Central memory CD8-positive, alpha-beta T cell (primary cell): ENCODE data around the gene NDUFA13.

ENCODE experiments used
- ATAC-seq: fragments of 150-1000 bp; cut with Tn5 transposase; replicated peaks from 2 replicates; pipeline ENCODE4 v1.10.0; 2022; ENCODE audit warnings: mild to moderate bottlenecking, moderate FRiP score, moderate number of reproducible peaks; ENCODE audit not compliant: poor library complexity, severe bottlenecking; ENCODE audit errors: extremely low read depth
- DNase-seq, 2 donors: peaks; one replicate each; pipeline ENCODE4 v3.0.0; 2021; ENCODE audit warnings: low spot score in 2 of 2
- H3K27ac Mint-ChIP-seq: one replicate; pipeline ENCODE4 v1.8.0; 2022; ENCODE audit warnings: low read depth, mild to moderate bottlenecking, moderate library complexity, mixed read lengths
- H3K27me3 Mint-ChIP-seq: one replicate; pipeline ENCODE4 v1.8.0; 2022; ENCODE audit warnings: mixed read lengths
- H3K36me3 Mint-ChIP-seq: one replicate; pipeline ENCODE4 v1.8.0; 2022; ENCODE audit warnings: mild to moderate bottlenecking, moderate library complexity, mixed read lengths; ENCODE audit not compliant: insufficient read depth
- H3K4me1 Mint-ChIP-seq: one replicate; pipeline ENCODE4 v1.8.0; 2022; ENCODE audit warnings: mixed read lengths
- H3K4me3 Mint-ChIP-seq: one replicate; pipeline ENCODE4 v1.8.0; 2022; ENCODE audit warnings: mild to moderate bottlenecking, moderate library complexity, mixed read lengths
- H3K9me3 Mint-ChIP-seq: one replicate; pipeline ENCODE4 v1.8.0; 2022; ENCODE audit warnings: mixed read lengths

The NDUFA13 gene

DNA sequence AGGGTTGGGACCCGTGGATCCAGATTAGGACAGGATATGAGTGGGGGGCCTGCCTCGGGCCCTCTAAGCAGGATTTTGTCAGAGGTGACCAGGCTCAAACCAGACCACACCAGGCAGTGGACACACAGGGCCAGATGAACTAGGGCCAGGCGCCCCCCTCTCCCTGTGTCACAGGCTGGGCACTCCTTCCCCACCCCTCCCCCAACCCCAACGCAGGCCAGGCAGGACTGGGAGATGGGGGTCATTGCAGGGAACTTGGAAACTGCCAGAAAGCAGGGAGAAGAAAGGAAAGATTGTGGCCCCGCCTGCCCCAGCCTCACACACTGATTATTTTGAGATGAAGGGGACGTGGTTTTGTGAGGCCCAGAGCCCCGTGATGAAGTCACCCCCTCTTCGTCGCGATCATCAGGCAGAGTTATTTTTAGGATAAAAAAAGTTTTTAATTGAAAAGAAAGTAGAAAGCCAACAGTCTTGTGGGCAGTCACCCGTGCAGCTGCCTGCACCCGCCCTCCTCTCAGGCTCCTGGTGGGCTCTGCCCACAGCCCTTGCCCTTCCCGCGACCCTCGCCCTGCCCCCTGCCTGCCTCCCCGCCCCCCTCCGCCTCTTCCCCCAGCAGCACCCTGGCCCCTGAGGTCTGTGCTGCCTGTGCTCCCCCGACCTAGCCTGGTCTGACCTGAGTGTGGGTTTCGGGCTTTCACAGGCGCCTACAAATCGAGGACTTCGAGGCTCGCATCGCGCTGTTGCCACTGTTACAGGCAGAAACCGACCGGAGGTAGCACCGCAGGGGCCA, 10.8 kb downstream of the NDUFA13 start:
- no peak for DNase-seq
- ATAC-seq: no peak
- peaks cover 27% of the 10 kb centered on the region for H3K36me3 Mint-ChIP-seq
- H3K27me3 Mint-ChIP-seq: no peaks in the 10 kb centered on the region
- no peaks in the 10 kb centered on the region for H3K4me1 Mint-ChIP-seq
- no peaks in the 10 kb centered on the region for H3K9me3 Mint-ChIP-seq
- H3K4me3 Mint-ChIP-seq: no peak overlapping the region
- no peak overlapping the region for H3K27ac Mint-ChIP-seq

DNA sequence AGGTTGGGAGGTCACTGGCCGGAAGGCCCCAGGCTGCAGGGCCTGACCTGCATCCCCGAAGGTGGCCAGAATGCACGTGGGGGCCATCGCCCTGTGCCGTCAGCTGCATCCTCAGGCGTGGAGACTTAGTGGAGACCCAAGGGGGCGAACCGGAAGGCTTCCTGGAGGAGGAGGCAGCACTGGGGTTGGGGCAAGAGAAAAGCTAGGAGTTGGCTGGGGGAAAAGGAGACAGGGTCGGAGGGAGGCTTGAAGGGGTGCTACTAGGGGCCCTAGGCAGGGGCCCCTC, 11.3 kb downstream of the NDUFA13 start:
- Mint-ChIP-seq H3K27ac (no peak overlapping the region), H3K4me3 (no peak overlapping the region), H3K9me3 (no peaks in the 10 kb centered on the region), H3K4me1 (peaks cover 5% of the 10 kb centered on the region), H3K27me3 (no peaks in the 10 kb centered on the region), H3K36me3 (peaks cover 27% of the 10 kb centered on the region)
- ATAC-seq (no peak), DNase-seq (no peak)

DNA sequence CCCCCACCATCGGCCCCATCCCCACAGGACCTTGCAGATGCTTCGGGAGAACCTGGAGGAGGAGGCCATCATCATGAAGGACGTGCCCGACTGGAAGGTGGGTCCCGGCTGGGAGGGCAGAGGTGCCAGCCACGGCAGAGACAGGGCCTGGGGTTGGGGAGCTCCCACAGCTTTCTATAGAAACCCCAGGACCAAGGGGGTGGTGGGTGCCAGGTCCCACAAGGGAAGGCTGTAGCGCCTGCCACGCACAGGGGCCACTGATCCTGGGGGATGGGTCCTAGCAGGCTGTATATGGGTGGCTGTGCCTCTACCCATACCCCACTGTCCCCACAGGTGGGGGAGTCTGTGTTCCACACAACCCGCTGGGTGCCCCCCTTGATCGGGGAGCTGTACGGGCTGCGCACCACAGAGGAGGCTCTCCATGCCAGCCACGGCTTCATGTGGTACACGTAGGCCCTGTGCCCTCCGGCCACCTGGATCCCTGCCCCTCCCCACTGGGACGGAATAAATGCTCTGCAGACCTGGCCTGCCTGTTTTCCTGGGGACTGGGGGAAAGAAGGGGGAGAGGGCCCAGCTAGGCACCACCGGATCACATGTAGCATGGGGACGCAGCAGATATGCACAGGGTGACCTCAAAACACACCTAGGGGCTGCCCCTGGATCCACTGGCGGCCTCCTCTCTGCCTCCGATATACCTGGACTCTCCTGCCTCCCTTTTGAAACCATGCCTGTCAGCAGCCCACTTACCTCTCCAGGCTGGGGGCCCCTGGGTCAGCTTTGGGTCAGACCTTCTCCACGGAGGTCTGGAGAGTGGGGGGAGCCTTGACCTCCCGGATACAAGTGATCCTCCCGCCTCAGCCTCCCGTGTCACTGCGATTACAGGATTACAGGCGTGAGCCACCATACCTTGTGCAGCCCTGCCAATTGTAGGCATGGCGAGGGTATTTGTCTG, 11.9 kb downstream of the NDUFA13 start:
- H3K27ac Mint-ChIP-seq: no peak overlapping the region
- DNase-seq (no peak), ATAC-seq (no peak)
- peaks cover 25% of the 10 kb centered on the region for H3K36me3 Mint-ChIP-seq
- H3K4me1 Mint-ChIP-seq: peaks cover 6% of the 10 kb centered on the region
- no peaks in the 10 kb centered on the region for H3K27me3 Mint-ChIP-seq
- H3K9me3 Mint-ChIP-seq: no peaks in the 10 kb centered on the region
- no peak overlapping the region for H3K4me3 Mint-ChIP-seq

DNA sequence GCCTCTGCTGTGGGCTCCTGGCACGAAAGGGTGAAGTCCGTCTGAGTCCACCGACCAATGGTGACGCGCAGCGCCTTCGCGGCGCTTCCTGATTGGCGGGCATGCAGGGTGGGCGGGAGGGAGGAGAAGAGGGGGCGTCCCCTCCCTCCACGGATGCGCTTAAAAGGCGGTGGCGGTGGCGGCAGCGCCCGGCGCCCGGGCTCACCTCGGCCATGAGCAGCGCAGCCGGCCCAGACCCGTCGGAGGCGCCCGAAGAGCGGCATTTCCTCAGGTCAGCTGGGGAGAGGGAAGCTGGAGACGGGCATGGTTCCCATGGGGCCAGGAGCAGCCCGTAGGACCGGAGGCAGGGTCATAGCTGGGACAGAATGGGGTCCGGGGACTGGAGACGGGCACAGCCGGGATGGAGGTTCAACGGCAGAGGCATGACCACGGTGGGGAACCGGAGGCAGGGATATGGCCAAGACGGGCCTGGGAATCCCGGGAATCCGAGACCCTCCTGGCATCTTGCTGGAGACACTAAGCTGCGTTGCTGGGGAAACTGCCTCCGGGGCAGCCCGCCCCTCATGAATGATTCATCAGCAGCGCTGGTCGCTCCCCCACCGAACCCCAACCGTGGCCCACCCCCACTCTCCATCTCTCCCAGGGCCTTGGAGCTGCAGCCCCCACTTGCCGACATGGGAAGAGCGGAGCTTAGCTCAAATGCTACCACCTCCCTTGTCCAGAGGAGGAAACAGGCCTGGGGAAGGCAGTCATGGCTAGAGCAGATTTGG, 12.9 kb downstream of the NDUFA13 start, which contains the start of gene YJEFN3:
Gene YJEFN3 (plus strand): TSS at position 191 of the 770 bp plus-strand sequence. CDS start 22 bp downstream, at position 213.
- H3K27ac Mint-ChIP-seq: peak within 1 kb of the TSS; percentile 75
- H3K9me3 Mint-ChIP-seq: no peaks in the 10 kb centered on the region
- no peak for ATAC-seq
- H3K4me3 Mint-ChIP-seq: no peak within 1 kb of the TSS
- DNase-seq: no peak
- H3K4me1 Mint-ChIP-seq: peaks cover 8% of the 10 kb centered on the region
- peaks cover 24% of the 10 kb centered on the region for H3K36me3 Mint-ChIP-seq
- H3K27me3 Mint-ChIP-seq: no peaks in the 10 kb centered on the region

DNA sequence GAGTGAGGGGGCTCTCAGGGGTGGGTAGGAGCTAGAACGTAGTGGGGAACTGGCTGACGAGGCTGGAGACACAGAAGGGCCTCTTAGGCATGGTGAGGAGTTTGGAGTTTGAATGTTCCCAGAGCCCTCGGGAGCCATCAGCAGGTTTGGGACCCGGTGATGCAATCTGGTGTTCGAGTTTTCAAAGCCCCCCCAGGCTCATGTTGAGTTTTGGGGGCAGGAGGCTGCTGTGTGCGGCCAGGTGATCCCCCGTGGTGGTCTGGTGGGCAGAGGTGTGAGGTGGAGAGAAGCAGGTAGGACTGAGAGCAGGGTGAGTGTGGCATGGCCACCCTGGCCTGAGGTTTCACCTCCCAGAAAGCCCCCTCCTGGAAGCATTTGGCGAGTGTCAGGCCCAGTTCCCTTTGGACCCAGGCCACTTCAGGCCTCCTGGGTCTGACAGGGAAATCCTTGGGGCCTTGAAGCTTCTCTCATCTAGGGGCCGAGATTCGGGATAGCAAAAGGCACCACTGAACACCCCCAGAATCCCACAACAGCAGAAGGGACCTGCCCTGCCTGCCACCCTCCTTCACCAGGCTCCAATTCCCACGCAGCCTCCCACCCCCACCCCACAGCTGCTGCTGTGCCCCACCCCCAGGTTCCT, 13.9 kb downstream of the NDUFA13 start:
- DNase-seq (no peak), ATAC-seq (no peak)
- Mint-ChIP-seq H3K27me3 (no peaks in the 10 kb centered on the region), H3K27ac (peak overlapping the region; percentile 75), H3K9me3 (no peaks in the 10 kb centered on the region), H3K4me1 (peaks cover 11% of the 10 kb centered on the region), H3K4me3 (no peak overlapping the region), H3K36me3 (peaks cover 26% of the 10 kb centered on the region)

DNA sequence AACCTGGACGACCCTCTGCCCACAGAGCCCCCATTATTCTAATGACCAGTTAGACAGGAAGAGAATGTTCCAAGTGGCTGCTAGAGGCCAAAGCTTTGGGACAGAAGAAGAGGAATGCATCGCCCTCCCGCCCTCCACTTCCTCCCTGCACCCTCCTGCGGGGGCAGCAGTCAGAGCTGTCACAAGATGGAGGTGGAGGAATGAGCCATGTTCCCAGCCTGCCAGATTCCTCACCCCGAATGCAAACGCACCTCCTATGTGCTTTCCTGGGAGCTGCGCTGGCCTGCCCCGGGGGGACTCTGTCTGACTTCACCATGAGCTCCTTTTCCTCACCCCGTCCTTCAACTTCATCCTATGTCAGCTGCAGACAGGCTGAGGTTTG, 14.4 kb downstream of the NDUFA13 start:
- peaks cover 11% of the 10 kb centered on the region for H3K4me1 Mint-ChIP-seq
- peaks cover 26% of the 10 kb centered on the region for H3K36me3 Mint-ChIP-seq
- no peaks in the 10 kb centered on the region for H3K9me3 Mint-ChIP-seq
- no peaks in the 10 kb centered on the region for H3K27me3 Mint-ChIP-seq
- no peak overlapping the region for H3K27ac Mint-ChIP-seq
- DNase-seq (no peak), ATAC-seq (no peak)
- no peak overlapping the region for H3K4me3 Mint-ChIP-seq

DNA sequence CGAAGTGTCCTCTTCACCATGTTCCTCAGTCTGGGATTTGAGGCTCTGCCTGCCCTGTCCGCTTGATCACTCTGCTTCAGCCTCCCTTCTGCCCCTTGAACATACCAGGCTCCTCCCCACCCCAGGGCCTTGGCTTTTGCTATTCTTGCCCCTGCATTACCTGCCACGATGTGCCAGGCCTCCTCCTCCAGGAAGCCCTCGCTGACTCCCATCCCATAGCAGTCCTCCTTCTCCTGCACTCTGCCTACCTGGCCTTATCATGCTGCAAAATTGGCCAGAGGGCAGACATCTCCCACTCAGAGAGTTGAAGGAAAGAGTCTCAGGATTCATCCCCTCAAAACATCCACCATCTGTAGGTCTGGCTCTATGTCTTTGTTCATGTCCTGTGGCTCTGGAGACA, 14.9 kb downstream of the NDUFA13 start:
- ATAC-seq: no peak
- H3K4me1 Mint-ChIP-seq: peaks cover 11% of the 10 kb centered on the region
- no peaks in the 10 kb centered on the region for H3K9me3 Mint-ChIP-seq
- H3K4me3 Mint-ChIP-seq: peak overlapping the region; percentile 3
- DNase-seq: no peak
- no peaks in the 10 kb centered on the region for H3K27me3 Mint-ChIP-seq
- peaks cover 26% of the 10 kb centered on the region for H3K36me3 Mint-ChIP-seq
- H3K27ac Mint-ChIP-seq: no peak overlapping the region

DNA sequence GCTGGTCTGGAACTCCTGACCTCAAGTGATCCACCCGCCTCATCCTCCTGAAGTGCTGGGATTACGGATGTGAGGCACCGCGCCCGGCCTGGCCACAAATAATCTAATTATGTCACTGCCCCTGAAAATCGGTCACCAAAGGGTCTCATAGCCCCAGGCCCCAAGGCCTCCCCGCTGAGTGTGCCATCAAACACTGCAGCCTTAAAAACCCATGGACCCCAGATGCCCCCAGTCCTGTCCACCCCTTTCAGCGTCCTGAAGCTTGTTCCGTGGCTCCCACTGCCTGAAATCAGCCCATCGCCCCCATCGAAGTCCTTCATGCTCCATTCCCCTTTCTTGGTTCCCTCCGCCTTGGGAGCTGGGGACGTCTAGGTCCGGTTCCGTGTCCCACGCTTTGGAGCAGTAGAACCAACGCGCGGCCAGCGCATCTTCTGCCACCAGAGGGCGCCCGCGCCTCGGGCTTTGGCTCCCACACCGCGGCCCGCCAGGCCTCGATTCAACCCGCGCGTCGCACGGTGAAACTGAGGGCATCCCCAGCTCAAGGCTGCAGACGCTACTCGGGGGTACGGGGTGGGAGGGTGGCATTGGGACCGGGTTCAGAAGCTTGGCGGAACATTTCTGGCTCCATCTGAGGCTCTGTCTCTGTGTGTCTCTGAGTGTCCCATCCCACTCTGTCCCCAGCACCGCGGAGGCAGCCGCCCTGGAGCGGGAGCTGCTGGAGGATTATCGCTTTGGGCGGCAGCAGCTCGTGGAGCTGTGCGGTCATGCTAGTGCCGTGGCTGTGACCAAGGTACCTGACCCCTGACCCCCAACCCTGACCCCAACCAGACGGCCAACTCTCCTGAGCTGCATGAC, 16.2 kb downstream of the NDUFA13 start:
- peak; percentile 75 to 91 for DNase-seq
- Mint-ChIP-seq H3K36me3 (peaks cover 19% of the 10 kb centered on the region), H3K9me3 (no peaks in the 10 kb centered on the region), H3K27me3 (no peaks in the 10 kb centered on the region), H3K4me1 (peaks cover 16% of the 10 kb centered on the region), H3K4me3 (no peak overlapping the region), H3K27ac (peak overlapping the region; percentile 85)
- ATAC-seq: peak; percentile 82

DNA sequence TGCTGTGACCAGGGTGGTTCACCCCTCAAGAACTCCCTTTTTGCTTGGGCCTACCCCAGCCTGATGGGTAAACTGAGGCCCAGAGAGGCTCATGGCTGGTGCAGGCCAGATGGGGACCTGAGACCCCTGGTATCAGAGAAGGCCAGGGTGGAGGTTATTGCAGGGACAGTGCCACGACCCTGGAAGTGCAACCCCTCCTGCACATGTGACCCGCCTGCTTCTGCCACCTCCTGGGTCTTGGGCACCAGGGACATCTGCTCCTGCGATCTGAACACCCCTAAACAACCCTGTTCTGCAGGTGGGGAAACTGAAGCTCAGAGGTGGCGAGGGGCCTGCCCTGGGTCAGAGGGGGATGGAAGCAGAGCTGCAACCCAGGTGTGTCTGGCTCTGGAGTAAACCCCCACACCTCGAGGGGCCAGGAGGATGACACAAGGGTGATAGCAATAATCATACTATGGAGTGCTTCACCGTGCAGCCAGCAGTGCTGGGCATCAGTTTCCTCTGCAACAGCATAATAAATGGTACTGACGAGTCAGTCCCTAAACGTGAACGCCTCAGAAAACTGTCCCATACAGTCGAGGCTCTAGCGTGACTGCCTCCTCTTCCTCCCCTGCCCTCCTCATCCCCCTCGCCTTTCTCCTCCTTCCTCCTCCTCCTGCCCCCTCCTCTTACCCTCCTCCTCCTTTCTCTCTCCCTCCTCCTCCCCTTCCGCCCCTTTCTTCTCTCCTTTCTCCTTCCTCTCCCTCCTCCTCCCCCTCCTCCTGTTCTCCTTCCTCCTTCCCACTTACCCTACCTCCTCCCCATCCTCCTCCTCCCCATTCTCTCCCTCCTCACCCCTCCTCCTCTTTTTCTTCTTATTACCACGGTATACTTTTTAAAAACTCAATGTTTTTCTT, 17.0 kb downstream of the NDUFA13 start:
- Mint-ChIP-seq H3K27ac (no peak overlapping the region), H3K36me3 (peaks cover 21% of the 10 kb centered on the region), H3K4me3 (no peak overlapping the region), H3K27me3 (no peaks in the 10 kb centered on the region), H3K9me3 (no peaks in the 10 kb centered on the region), H3K4me1 (peaks cover 16% of the 10 kb centered on the region)
- no peak for ATAC-seq
- DNase-seq: no peak

DNA sequence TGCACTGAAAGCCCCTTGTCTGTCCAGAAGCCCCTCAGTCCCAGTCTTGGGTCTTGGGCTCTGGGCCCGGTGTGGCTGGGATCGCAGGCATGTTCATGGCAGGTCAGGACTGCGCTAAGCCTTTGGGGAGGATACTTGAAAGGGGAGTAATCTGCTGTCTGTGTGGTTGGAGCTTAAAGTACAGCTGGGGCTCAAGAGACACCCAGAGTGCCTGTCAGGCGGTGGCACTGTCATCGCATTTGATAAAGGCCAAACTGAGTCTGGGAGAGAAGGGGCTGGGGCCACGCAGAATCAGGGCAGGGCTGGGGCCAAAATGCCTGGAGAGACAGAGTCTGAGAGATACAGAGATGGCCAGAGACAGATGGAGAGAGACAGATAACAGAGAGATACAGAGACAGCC, 17.8 kb downstream of the NDUFA13 start:
- DNase-seq: no peak
- H3K27me3 Mint-ChIP-seq: peaks cover 6% of the 10 kb centered on the region
- H3K9me3 Mint-ChIP-seq: no peaks in the 10 kb centered on the region
- ATAC-seq: no peak
- H3K4me1 Mint-ChIP-seq: peaks cover 22% of the 10 kb centered on the region
- peak overlapping the region; percentile 23 for H3K27ac Mint-ChIP-seq
- H3K4me3 Mint-ChIP-seq: no peak overlapping the region
- peaks cover 19% of the 10 kb centered on the region for H3K36me3 Mint-ChIP-seq
